GM19463 (cell line): ENCODE results near the gene ARHGAP33.
"Not testable (repeated sequence)": the region's sequence is repeated elsewhere in the genome, so short reads cannot be mapped to it uniquely, and the experiment has no call there.

Experiments used
- ATAC-seq: cut with Tn5 transposase; IDR thresholded peaks from one replicate; pipeline ENCODE4 v1.9.1; 2021; ENCODE audit warnings: mild to moderate bottlenecking, moderate library complexity; ENCODE audit not compliant: unreplicated experiment

ARHGAP33 gene

DNA sequence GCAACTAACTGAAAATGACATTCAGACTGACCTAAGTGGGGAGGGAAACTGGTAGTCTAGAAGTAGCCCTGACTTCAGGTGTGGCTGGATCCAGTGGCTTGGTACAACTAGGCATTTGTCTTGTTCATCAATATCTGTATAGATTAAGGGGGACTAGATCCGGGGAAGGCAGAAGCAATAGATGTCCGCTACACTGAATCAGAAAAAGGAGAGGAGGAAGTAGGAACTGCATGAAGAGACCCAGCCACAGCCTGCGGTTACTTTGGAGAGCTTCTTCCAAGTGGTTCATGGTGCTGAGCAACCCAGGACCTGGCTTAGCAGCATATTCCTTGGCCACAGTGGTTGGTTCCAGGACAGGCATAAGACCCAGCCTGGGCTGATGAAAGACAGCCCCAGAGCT, 47.2 kb downstream of the ARHGAP33 start:
- ATAC-seq = no peak

DNA sequence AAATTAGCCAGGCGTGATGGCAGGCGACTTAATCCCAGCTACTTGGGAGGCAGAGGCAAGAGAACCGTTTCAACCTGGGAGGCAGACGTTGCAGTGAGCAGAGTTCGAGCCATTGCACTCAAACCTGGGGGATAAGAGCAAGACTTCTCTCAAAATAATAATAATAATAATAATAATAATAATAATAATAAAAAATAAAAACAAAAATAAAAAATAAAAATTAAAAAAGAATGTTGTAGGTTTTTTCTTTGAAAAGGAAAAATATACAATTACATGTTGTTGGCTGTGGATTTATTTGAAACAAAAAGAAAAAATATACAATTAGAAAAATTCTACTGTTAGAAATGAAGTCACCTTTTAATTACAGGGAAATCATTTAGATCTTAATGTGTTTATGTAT, 48.8 kb downstream of the ARHGAP33 start:
- no peak for ATAC-seq

DNA sequence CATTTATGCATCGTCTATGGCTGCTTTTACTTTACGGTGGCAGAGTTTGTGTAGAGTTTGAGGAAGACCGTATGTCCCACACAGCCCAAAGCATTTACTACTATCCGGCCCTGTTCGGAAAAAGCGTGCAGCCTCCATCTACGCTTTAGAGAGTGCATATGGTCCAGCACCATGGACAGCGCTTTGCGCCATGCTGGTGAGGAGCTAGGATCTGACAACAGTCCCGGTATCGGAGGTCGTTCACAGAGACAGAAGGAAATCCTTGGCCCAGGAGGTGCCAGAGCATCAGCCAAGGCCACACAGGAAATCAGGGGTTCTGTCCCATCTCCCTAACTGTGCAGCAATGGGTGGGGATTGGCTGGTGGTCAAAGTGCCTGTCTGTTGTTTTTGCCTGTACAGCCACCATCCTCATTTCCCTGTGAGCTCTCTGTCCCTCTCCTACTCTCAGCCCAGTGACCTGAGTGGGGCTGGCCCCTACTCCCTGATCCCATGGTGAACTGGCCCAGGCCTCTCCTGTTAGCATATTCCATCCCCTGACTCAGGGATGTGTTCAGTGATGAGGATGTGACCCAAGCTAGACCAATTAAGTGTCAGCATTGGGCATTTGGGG, 53.4 kb downstream of the ARHGAP33 start:
- ATAC-seq = no peak

GRCh38 chr19:35830986-35831385, 55.6 kb downstream of the ARHGAP33 start:
- ATAC-seq = no peak

GRCh38 chr19:35832054-35832453, 56.7 kb downstream of the ARHGAP33 start:
- no peak for ATAC-seq

- ATAC-seq = no peak
Measured at GRCh38 chr19:35833972-35834371, 58.6 kb downstream of the ARHGAP33 start.

GRCh38 chr19:35836096-35836495, 60.7 kb downstream of the ARHGAP33 start:
- ATAC-seq = not testable (repeated sequence)
